ENCODE results near the gene PUSL1. TPM values are rescaled to one million over a fixed set of nuclear protein-coding genes. Genes with fewer than 3 reads are reported as not detected.

Gene PUSL1
- total RNA-seq, 1 experiment from 2014 or later = 18.9 TPM

DNA sequence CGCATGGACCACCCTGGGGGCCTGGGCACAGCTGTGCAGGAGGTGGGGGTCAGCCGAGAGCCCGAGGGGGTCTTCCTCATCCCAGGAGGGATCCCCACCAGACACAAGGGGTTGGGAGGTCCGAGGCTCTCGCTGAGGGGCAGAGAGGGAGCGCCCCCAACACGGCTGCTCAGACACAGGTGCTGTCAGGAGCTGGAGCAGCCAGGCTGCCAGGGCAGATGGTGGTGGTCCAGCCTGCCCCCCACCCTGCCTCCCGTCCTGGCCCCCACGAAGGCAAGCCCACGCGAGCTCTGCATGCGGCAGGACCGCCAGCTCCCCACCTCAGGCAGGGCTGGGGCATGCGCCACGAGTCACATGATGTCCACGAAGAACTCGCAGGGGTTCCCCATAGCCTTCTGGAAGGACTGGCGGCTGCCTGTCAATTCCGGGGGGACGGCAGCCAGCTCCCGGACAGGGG lies 27.4 kb downstream of the PUSL1 start:
- CTCF ChIA-PET = no interaction called here
- Histone ChIP-seq H3K4me1 (replicated peaks; ENCODE audit: insufficient read depth) (peaks cover 9% of the 10 kb centered on the region), H3K27ac (no peak overlapping the region), H3K4me3 (no peak overlapping the region), H3K4me2 (no peak overlapping the region), H3K27me3 (ENCODE audit: insufficient read depth, low read depth) (no peaks in the 10 kb centered on the region), H4K20me1 (ENCODE audit: insufficient read depth) (peaks cover 9% of the 10 kb centered on the region), H2AFZ (no peak overlapping the region), H3K79me2 (ENCODE audit: low read depth) (peaks cover 7% of the 10 kb centered on the region), H3F3A (ENCODE audit: insufficient read depth, low read depth) (peaks cover 15% of the 10 kb centered on the region; the same call in 1 of the 2 replicates), H3K36me3 (ENCODE audit: low read depth) (no peaks in the 10 kb centered on the region; the same call in 1 of the 2 replicates), H3K9me3 (ENCODE audit: insufficient read depth, low read depth) (no peaks in the 10 kb centered on the region), H3K9me2 (ENCODE audit: insufficient read depth) (no peaks in the 10 kb centered on the region)
- DNase-seq = no peak
- TF ChIP-seq EZH2 (IDR thresholded peaks at IDR 0.05; ENCODE audit: low read depth) = no peak
- TF ChIP-seq, protein P1, sequence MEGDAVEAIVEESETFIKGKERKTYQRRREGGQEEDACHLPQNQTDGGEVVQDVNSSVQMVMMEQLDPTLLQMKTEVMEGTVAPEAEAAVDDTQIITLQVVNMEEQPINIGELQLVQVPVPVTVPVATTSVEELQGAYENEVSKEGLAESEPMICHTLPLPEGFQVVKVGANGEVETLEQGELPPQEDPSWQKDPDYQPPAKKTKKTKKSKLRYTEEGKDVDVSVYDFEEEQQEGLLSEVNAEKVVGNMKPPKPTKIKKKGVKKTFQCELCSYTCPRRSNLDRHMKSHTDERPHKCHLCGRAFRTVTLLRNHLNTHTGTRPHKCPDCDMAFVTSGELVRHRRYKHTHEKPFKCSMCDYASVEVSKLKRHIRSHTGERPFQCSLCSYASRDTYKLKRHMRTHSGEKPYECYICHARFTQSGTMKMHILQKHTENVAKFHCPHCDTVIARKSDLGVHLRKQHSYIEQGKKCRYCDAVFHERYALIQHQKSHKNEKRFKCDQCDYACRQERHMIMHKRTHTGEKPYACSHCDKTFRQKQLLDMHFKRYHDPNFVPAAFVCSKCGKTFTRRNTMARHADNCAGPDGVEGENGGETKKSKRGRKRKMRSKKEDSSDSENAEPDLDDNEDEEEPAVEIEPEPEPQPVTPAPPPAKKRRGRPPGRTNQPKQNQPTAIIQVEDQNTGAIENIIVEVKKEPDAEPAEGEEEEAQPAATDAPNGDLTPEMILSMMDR (conservative IDR thresholded peaks at IDR 0.05) = no peak
- POLR2A ChIA-PET (ENCODE audit: unreplicated experiment) = no interaction called here
- no TSS peak for BruUV-seq (replicated peaks)
- intact Hi-C loops (cut with micrococcal nuclease; ENCODE audit: unreplicated experiment) = no loop called here

- peaks cover 17% of the 10 kb centered on the region; the same call in 1 of the 2 replicates for H3F3A ChIP-seq (ENCODE audit: insufficient read depth, low read depth)
- TF ChIP-seq, protein P1 (conservative IDR thresholded peaks at IDR 0.05) = no peak
- TF ChIP-seq EZH2 (IDR thresholded peaks at IDR 0.05; ENCODE audit: low read depth) = no peak
- H3K9me3 ChIP-seq (ENCODE audit: insufficient read depth, low read depth) = no peaks in the 10 kb centered on the region
- H3K9me2 ChIP-seq (ENCODE audit: insufficient read depth) = no peaks in the 10 kb centered on the region
- ChIA-PET CTCF (no interaction called here), POLR2A (ENCODE audit: unreplicated experiment) (no interaction called here)
- H3K4me1 ChIP-seq (replicated peaks; ENCODE audit: insufficient read depth) = peaks cover 2% of the 10 kb centered on the region
- H3K36me3 ChIP-seq (ENCODE audit: low read depth) = peaks cover 4% of the 10 kb centered on the region; the same call in 1 of the 2 replicates
- H4K20me1 ChIP-seq (ENCODE audit: insufficient read depth) = peaks cover 9% of the 10 kb centered on the region
- H3K27me3 ChIP-seq (ENCODE audit: insufficient read depth, low read depth) = no peaks in the 10 kb centered on the region
- no peak overlapping the region for H3K4me2 ChIP-seq
- no peak for DNase-seq
- no peak overlapping the region for H3K4me3 ChIP-seq
- BruUV-seq (replicated peaks) = no TSS peak
- H3K79me2 ChIP-seq (ENCODE audit: low read depth) = peaks cover 12% of the 10 kb centered on the region
- intact Hi-C loops (cut with micrococcal nuclease; ENCODE audit: unreplicated experiment) = no loop called here
- H3K27ac ChIP-seq = no peak overlapping the region
- no peak overlapping the region for H2AFZ ChIP-seq
Observed at GRCh38 chr1:1336446-1336845, 28.0 kb downstream of the PUSL1 start.

GRCh38 chr1:1336931-1337792 lies 28.8 kb downstream of the PUSL1 start:
- POLR2A ChIA-PET (ENCODE audit: unreplicated experiment) = interaction anchor here (0.7 kb wide), 1 partner anchor 12 kb away, joined by 3 read pairs; no protein-coding TSS in a partner anchor
- intact Hi-C loops (cut with micrococcal nuclease; ENCODE audit: unreplicated experiment) = no loop called here

More at GRCh38 chr1:1336931-1337792, 28.8 kb downstream of the PUSL1 start:
- Histone ChIP-seq H3K79me2 (ENCODE audit: low read depth) (peaks cover 19% of the 10 kb centered on the region), H3K36me3 (ENCODE audit: low read depth) (peaks cover 10% of the 10 kb centered on the region; the same call in 1 of the 2 replicates), H4K20me1 (ENCODE audit: insufficient read depth) (peaks cover 9% of the 10 kb centered on the region), H2AFZ (no peak overlapping the region), H3K9me2 (ENCODE audit: insufficient read depth) (no peaks in the 10 kb centered on the region), H3K27ac (no peak overlapping the region), H3K4me3 (no peak overlapping the region), H3K4me2 (no peak overlapping the region), H3K4me1 (replicated peaks; ENCODE audit: insufficient read depth) (no peaks in the 10 kb centered on the region), H3F3A (ENCODE audit: insufficient read depth, low read depth) (peaks cover 21% of the 10 kb centered on the region; the same call in 1 of the 2 replicates), H3K27me3 (ENCODE audit: insufficient read depth, low read depth) (no peaks in the 10 kb centered on the region), H3K9me3 (ENCODE audit: insufficient read depth, low read depth) (no peaks in the 10 kb centered on the region)
- TF ChIP-seq EZH2 (IDR thresholded peaks at IDR 0.05; ENCODE audit: low read depth) = no peak
- TF ChIP-seq, protein P1 (conservative IDR thresholded peaks at IDR 0.05) = no peak
- no peak for DNase-seq
- no TSS peak for BruUV-seq (replicated peaks)
- CTCF ChIA-PET = no interaction called here
